GM21619 (cell line): ENCODE results near the gene APBB2.
A peak's percentile ranks its signal among the peaks of the same experiment; 100 is the strongest.
"Not testable (repeated sequence)": the region's sequence is repeated elsewhere in the genome, so short reads cannot be mapped to it uniquely, and the experiment has no call there.

Experiments used
- ATAC-seq: cut with Tn5 transposase; IDR thresholded peaks from one replicate; pipeline ENCODE4 v1.9.1; 2021; ENCODE audit not compliant: unreplicated experiment

APBB2 gene

DNA sequence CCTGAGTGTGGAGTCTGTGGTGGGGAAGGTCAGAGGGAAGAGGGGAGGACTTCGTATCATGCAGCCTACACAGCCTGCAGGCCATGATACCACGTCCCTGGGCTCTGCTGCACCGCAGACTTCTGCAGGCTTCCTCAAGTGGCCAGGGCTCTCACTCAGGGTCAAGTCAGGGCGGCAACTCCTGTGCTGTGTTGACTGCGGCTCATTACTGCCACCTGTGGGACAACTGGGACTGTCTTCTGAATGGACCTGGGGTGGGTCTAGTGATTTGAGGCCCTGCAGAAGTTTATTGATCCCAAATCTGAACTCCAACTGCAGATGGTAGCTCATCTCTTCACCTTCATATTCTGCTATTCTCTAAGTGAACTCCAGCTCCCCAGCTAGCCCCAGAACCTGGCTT lies 297.5 kb downstream of the APBB2 start:
- peak; percentile 76 for ATAC-seq

DNA sequence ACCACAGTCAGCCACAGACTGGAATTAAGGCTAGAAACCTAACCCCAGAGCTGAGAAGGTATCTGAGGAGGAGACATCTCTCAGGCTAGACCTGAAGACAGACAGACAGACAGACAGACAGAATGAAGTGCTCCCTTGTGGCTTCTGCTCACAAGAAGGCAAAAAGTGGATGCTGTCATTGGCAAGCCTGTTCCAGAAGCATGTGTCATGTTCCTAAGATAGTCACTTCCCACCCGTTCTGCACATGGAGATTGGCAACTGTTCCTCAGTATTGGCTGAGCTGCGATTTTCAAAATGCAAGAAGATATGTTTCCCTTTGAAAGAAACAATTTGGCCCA lies 298.2 kb downstream of the APBB2 start:
- no peak for ATAC-seq

DNA sequence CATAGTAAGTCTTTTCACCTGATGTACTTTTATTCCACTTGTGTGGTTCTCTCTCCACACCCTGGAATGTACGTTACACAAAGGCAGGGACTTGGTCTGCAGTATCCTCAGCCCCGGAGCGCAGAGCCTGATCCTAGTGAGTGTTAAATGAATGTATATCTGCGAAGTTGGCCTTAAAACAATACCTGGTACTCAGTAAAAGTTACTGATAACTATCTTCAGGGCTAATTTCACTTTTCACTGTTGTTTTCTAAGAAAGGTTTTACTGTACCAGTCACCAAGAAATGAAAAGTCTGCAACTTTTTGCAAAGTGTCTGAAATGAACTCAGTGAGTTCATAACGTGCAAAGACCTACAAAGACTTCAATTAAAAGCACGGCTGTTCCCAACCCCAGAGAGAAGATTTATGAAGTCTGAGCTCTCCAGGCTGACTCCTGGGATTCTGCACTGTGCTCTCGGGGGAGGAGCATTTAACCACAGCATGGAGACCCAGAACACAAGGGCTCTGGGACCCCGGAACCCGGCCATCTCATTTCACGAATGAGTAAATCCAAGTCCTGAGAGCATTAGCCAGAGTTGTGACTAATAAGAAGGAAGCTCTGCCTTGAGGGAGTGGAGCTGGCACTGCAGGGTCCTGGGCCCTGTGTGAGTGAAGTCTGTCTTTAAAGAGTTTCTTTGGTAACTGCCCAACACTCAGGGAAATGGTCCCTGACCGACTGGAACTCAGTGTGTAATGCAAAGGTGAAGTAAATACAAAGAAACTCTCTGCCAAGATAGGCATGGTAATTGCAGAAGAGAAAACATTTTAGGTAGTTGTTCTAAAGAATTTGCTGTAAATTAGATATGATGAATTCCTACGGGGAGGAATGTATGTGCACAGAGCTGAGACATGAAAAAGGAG lies 298.8 kb downstream of the APBB2 start:
- ATAC-seq, result no peak

DNA sequence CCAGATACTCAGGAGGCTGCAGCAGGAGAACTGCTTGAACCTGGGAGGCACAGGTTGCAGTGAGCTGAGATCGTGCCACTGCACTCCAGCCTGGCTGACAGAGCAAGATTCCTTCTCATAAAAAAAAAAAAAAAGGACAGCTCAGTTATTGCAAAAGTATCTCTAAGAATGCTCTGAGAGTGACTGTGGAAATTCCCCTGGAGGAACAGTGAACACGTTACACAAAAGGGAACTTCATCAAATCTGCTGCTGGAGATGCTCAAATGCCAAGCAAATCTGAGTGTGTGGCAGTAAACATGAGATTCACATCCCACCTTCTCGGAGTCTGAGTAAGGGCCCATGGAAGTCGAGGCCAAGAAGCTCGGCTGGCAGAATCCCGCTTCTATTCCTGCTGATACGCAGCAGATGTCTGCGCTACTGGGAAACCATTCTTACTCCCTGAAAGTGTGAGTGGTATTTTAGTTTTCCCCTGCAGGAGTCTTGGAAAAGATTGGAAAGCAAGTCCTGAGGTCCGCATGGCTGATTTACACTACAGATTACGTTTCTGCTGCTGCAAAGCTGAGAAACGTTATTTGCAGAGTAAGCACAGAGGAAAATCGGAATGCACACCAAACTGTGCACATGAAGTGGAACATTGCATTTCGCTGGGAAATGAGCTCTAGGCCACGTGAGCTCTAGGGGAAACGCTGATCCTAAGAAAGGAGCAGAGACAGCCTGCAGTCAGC lies 301.7 kb downstream of the APBB2 start:
- no peak for ATAC-seq

DNA sequence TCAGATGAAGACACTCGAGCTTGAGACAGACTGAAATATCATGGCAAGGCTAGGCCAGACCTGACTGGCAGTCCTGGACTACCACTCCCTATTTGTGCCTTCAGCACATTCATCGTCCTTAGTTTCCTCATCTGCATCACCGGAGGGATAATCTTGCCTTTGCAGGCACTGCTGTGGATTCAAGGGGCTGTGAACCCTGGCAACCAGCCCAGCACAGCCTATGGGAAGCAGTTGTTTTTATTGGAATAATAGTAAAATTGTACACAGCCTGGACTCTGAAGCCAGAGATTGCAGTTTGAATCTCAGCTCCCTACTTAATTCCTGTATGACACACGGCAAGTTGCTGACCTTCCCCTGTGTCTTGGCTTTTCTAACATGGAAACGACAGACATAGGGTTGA lies 303.6 kb downstream of the APBB2 start:
- ATAC-seq, result no peak

DNA sequence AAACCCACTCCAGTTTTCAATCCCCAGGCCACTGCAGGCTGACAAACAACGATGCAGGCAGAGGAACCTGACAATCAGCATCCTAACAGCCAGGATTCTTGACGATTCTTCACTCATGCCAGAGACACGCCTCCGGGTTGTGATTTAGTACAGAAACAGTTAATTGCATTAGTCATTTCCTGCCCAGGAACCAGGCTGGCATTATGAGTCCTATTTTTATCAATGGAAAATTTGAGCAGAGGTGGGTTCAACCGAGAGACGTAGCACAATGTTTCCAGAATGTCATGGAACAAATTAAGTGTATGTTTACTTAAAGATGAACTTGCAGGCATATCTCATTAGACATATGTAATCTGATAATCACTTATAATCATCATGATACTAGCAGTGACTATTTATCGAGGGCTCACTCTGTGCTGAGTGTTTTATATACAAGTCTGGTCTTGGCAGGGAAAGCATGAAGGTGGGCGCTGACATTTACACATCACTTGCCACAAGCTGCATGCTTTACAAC lies 304.9 kb downstream of the APBB2 start:
- no peak for ATAC-seq

DNA sequence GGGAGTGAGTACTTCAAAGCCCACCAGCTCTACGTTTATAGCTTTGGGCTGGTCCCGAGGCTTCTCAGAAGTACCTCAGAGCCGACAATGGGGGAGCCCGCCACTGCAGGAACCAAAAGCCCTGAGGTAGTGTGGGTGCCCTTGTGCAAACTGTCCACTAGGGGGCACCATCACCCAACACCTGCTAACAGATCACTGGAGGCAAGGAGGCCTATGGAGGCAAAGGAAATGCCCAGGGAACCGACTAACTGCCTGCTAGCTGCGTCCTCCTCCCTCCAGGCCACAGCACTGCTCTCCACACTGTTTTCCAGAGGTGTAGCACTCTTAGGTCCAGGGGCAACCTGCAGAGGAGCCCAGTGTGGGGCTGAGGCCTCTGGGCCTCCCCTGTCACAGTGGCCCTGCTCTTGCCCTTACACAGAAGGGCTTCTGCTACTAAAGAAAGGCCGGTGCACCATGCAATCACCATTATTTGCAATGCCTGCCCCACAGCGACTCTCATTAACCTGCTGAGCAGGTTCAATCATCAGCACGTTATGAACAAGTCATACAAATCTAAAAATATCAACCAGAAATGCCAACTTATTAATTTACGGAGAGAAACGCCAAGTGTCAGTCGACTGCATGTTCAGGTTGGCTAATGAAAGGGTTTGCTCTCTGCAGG lies 305.5 kb downstream of the APBB2 start:
- ATAC-seq, result peak; percentile 84

DNA sequence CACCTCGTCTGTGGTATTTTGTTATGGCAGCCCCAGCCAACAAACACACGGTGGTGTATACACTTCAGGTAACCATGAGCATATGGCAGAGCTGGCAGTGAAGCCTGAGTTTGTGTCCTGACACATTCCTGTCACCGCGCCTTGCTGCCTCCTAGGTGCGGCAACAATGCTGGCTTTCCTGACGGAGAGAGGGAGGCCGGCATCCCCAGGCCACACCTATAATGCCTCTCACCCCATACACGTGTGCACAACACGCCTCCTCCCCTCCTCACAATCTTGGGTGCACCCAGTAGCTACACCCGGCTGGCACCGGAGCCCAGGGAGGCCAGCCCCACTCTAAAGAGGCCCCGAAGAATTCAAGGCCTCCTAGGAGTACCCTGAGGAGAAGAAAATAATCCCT lies 306.0 kb downstream of the APBB2 start:
- peak; percentile 14 for ATAC-seq

DNA sequence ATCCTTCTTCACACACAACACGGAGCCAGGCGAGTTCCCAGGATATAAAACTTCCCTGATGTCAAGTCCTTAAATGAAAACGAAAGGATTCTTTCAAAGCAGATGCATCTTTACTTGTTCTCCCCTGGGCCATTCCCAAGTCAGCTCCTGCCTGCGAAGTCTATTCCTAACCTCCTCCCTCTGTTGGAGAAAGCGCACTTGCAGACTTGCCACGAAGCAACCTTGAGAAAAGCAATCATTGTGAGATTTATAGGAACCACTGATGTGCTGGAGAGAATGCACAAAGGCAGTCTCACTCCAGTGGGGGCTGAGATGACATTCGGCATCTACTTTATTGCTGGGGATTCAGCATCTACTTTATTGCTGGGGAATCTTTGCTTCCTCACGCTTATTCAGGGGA lies 308.9 kb downstream of the APBB2 start:
- no peak for ATAC-seq

DNA sequence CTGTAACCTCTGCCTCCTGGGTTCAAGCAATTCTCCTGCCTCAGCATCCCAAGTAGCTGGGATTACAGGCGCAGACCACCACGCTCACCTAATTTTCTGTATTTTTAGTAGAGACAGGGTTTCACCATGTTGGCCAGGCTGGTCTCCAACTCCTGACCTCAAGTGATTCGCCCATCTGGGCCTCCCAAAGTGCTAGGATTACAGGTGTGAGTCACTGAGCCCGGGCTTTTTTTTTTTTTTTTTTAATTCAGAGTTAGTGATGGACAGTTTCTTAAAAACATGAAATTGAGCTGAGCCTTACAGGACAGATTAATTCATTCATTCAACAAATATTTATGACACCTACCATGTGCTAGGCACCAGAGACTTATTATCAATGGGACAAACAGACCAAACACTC lies 313.8 kb downstream of the APBB2 start:
- not testable (repeated sequence) for ATAC-seq

DNA sequence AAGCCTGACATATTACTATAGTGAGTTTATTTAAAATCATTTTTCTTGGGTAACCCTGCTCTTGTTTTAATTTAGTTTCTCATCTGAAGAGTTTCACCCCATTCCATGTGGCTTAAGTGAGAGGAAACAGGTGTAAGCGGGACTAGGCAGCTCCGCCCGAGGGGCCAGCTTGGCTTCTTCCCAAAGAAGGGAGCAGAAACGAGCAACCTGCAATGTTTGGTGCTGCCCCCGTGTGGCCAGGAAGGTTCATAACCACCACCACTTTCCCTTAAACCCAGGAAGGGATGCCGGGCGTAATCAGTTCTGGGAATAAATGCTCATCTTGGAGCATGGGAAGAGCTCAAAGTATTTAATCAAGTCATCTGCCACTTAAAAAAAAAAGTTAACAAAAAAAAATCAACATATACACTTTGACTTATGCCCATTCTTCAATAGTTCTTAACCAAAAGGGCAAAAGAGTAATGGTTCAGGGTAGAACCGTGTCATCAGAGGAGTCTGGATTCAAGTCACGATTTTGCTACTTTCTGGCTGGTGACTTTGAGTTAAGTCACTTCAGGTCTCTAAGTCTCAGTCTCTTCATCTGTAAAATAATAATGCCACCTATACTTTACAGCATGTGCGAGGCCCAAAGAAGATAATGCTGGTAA lies 316.7 kb downstream of the APBB2 start:
- ATAC-seq, result peak; percentile 69

DNA sequence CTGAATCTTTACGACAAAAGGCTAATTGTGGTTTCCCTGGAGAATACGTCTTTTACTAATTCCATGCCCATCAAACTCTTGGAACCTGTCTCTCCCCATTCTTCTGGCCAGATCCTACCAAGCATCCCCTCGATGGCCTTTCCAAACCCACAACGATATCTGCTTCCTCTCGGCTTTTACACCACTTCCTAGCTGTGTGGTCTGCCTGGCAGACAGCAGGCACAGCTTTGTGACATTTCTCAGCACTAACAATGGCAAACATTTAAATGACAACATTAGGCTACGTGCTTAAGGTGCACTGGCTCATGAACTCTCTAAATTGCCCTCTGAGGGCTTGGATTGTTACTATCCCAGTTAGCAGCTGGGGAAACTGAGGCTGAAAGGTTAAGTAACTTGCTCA lies 323.6 kb downstream of the APBB2 start:
- no peak for ATAC-seq

DNA sequence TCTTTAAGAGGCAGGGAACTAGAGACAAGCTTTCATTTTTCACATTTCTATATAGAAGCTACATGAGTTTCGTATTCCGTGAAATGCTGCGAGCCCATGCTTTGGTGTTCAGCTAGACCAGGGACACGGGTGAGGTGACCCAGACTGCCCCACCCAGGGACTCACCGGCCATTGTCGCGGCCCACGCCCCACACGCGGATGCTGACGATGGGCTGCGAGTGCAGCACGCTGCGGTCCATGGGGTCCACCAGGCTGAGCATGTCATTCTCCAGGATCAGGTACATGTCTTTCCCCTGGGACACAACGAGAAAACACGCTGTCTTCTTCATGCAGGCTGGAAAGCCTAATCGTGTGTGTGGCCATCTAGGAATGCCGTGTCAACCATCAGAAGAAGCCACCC lies 324.1 kb downstream of the APBB2 start:
- ATAC-seq, result no peak

DNA sequence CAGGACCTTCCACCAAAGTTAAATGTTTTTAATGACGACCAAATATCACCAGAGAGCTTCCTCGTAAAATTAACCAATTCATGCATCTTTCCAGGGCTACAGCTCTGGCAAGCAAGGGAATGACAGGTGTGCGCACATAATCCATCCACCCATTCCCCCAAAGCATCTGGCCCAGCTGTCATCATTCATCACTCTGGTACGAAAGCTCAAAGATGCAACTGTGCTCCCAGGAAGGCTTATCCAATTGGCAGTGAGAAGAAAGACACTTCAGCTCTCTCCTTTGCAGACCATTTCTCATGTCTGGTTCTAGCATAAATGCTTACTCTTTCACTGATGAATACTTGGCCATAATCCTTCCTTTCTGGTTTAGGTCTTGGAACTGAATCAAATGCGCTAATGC lies 325.4 kb downstream of the APBB2 start:
- ATAC-seq, result no peak

DNA sequence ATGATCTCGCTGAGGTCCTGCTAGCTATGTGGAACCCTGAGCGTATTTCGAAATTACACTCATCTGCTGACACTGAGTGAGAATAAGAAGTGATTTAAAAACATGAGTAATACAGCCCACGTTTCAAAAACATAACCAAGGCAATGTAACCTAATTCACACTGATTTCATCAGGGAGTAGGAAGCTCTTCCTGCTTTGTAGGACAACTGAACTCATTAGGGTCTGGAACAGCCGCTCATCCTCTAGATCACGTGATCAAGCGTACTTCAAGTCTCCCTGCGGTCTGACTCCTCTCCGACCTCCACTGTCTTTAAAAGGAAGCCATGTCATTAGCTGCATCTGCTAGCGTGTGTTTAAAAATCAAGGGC lies 326.6 kb downstream of the APBB2 start:
- ATAC-seq, result no peak

DNA sequence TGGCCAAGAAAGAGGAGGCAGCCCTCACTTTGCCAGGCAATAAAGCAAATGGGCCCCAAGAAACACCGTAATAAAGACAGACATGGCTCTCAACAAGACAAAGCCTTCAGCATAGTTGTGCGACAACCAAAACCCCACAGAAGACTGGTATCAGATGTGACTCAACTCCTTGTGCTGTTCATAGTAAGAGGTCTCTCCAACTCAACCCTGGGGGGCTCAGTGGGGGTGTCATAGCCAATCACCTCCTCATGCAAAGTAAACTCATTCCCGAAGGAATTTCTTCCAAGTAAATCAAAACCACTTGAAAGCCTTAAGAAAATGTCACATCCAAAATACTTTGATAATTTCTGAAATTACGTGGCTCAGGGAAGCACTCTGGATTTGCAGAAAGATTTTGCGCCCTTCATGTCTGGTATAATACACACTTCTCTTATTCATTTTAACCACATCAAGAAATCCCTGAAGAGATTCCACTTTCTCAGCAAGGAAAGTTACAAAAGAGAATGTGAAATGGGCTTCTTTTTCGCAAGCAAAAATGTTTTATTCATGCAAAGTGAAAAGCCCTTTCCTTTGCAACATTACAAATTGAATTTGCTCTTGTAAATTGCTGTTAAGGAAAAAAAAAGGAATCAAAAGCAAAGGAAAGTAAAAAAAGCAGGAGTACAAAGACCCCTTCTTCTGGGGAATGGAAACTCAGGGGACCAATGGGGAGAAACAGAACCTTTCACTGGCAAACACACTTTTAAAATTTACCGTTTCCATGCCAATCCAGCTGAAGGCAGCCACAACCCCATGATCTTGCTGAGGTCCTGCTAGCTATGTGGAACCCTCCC lies 327.2 kb downstream of the APBB2 start:
- no peak for ATAC-seq

DNA sequence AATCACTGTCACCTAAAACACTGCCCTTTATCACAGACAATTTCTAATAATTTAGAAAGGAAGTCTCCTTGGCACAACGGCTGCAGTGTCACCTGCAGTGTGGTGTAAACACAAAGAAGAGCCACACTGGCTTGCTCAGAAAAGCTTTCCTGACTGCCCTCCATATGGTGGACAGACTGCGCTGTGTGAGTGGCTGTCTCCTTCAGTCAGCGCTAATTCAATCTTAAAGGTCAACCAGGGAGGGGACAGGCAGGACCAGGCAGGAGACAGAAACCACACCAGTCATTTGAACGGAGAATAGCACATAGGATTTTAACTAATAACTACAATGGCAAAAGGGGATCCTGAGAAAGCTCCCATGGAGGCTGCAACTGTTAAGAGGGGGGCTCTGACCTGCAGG lies 332.5 kb downstream of the APBB2 start:
- ATAC-seq, result no peak

DNA sequence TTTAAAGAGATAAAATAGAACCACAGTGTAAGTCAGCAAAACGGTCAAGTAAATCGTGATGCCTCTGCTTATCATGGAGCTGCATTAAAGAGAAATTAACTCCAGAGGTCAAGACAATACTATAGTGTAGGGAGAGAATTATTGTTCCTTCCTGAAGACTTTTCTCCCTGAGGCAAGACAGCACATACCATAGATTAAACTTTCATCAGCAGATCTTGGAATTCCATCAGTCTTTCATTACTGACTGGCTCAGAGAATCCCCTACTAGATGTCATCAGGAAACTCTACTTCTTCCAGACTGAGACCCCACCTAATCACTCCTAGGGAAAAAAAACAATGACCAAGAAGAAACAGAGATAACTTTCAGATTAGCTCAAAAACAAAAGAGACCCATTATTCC lies 333.2 kb downstream of the APBB2 start:
- no peak for ATAC-seq

DNA sequence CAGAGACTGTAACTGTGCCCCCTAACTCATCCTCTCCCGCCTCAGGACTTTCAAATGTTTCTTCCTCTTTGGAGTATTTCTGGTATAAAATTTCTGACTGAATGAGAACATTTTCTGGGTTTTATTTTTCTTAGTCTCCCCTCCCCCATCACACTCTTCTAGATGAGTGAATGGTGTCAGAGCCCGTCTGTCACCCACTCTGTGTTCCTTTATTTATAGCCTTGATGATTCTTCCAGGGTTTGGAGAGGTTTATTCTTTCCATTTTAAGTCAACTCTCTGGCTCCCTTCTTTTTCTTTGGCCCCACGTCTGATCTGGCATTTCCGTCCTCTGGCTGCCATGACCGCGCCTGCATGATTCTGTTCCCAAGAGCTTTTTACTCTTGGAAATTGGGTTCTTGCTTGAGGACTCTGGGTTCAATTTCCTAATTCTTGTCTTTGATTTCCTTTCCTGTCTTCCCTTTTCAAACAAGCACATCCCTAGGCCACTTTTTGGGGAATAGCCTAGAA lies 335.7 kb downstream of the APBB2 start:
- no peak for ATAC-seq

DNA sequence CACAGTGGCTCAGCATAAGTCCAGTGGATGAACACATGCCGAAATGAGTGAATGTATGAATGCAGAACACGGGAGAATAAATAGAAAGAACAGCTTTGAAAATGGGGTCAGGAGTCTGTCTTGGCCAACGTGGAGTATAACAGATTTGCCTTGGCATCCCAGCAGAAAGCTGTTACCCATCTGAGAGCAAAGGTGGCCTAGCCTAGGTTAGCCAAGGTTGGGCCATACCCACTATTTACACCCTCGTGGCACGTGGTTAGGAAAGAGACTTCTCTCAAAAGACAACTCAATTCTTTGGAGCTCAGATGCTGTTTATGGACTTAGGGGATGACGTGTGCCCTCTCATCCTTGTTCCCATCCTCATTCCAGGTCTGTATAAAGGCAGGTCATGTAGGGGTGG lies 337.3 kb downstream of the APBB2 start:
- ATAC-seq, result no peak
